GM21825 (cell line): ENCODE data around the gene TMEM205.
A peak's percentile ranks its signal among the peaks of the same experiment; 100 is the strongest.
"Not testable (repeated sequence)": the region's sequence is repeated elsewhere in the genome, so short reads cannot be mapped to it uniquely, and the experiment has no call there.

Experiments used
- ATAC-seq: cut with Tn5 transposase; IDR thresholded peaks from one replicate; pipeline ENCODE4 v1.9.1; 2021; ENCODE audit warnings: mild to moderate bottlenecking, moderate library complexity; ENCODE audit not compliant: unreplicated experiment

The TMEM205 gene

DNA sequence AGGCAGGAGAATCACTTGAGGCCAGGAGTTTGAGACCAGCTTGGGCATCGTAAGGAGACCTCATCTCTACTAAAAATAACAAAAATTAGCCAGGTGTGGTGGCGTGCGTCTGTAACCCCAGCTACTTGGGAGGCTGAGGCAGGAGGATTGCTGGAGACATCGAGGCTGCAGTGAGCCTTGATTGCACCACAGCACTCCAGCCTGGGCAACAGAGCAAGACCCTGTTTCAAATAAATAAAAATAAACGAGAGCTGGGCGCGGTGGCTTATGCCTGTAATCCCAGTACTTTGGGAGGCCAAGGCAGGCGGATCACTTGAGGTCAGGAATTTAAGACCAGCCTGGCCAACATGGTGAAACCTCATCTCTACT, 6.0 kb downstream of the TMEM205 start:
- ATAC-seq: not testable (repeated sequence)

DNA sequence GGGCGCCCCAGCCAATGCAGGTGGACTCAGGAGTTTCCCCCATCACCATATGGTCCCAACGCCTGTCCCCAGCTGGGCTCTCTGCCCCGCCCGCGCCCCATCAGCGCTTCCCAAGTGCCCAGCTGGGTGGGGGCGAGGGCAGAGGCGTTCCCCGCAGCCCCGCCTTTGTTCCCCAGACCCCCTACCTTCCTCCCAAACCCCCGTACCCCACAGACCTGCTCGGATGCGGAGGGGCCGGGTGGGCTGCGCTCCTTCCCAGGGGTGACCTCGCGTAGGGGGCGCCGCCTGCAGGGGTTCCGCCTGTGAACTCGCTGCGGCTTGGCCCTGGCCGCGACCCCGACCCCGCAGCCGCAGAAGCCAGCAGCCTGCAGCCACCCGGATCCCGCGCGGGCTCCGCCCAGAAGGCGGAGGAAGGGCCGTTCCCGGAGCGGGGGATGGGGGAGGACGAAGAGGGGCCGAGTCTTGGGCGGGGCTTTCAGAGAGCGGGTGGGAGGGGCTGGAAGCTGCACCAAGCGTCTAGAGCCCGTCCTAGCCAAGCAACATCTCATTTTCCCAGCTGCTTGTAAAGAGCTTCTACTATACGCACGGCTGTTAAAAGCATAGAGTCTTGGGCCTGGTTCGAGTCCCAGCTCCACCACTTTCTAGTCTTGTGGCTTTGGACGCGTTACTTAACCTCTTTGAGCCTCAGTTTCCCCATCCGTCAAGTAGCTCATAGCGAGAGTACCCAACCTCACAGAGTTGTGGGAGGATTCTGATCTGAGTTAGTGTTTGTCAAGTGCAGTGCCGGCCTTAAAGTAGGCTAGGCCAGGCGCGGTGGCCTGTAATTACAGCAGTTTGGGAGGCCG, 6.6 kb downstream of the TMEM205 start, which contains the start of gene RAB3D:
Gene RAB3D, minus strand, starts transcription at position 404 of the 845 bp plus-strand sequence. CDS start 2,258 bp downstream, outside the sequence.
- ATAC-seq: peak; percentile 65

DNA sequence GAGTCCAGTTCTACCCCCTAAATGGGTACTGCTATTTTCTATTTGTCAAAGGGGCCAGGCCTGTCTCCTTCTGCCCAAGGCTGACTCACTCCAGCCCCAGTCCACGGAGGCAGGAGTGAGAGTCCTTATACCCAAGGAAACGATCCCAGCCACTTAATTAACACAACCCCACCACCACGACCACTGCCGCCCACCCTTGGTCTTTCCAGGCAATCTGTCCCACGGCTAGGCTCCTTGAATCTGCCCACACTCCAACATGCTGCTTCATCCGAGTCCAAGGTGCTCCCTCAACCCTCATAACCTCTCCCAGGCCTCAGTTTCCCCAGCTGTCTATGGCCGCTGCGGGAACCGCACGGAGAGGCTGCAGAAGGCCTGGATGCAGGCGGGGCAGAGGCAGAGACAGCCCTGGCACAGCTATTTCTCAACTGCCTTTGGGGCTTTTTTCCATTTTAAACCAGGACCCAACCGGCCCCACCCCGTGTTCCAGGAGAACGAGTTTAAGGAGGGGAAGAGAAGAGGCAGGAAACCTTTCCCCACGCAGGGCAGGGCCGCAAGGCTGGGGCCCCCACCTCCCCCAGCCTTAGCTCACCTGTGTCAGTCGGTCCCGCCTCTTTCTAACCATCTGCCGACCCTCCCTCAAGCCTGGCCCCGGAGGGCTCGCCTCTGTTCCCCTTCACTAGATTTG, 7.4 kb downstream of the TMEM205 start:
- no peak for ATAC-seq

DNA sequence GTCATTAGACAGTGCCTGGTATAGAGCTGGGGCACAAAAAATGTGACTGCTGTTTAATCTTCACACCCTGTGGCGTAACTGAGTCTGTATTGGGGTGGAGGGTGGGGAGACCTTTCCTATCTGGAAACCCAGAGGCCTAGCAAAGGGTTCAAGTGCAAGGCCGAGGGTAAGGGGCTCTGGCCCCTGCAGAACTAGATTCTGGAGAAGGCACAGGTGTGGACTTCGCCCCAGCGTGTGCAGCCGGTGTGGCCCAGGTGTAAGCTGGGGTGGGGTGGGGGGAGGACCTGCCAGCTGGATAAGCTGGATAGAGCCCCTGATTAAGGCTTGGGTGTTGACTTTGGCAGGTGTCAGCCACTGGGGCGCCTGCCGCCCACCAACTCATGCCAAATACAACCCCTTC, 7.9 kb downstream of the TMEM205 start:
- no peak for ATAC-seq

DNA sequence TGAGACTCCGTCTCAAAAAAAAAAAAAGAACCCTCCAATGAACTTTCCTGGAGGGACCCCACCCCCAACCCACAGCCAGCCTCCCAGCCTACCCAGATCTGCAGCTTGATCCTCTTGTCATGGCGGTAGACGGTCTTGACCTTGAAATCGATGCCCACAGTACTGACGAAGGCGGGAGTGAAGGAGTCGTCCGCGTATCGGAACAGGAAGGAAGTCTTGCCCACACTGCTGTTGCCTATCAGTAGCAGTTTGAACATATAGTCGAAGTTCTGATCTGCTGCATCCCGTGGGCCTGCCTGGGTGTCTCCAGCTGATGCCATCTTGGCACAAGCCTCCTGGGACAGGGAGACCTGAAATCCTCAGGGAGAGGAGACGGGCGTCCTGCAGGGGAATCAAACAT, 9.0 kb downstream of the TMEM205 start:
- no peak for ATAC-seq

DNA sequence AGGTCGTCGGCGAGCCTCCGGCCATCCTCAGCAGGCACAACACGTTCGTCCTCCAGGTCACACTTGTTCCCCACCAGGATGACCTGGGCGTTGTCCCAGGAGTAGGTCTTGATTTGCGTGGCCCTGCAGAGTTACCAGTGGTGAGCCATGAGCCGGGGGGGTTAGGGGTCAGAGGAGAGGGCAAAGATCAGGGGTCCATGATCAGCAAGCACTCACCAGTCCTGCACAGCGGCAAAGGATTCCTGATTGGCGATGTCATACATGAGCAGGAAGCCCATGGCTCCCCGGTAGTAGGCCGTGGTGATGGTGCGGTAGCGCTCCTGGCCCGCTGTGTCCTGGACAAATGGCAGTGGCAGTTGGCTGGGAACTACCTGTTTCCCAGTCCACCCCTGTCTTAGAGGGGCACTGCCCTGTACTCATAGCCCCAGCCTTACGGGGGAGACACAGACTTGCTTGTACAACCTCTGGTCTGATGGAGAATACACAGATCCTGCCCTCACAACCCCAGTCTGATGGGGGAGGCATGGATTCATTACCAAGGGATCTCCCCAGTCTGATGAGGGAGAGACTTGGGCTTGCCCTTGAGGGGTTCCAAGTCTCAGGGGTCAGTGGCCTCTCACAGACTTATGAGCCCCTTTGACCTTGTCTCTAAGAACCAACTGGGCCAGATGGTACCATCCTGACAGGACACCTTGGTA, 10.5 kb downstream of the TMEM205 start:
- ATAC-seq: no peak

DNA sequence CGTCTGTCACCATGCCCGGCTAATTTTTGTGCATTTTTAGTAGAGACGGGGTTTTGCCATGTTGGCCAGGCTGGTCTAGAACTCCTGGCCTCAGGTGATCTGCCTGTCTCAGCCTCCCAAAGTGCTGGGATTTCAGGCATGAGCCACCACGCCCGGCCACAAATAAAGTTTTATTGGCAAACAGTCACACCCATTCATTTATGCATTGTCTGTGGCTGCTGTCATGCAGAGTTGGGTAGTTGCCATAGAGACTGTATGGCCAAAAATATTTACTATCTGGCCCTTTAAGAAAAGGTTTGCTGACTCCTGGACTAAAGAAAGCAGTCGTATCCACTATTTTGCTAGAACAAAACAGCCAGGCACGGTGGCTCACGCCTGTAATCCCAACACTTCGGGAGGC, 12.2 kb downstream of the TMEM205 start:
- ATAC-seq: not testable (repeated sequence)

DNA sequence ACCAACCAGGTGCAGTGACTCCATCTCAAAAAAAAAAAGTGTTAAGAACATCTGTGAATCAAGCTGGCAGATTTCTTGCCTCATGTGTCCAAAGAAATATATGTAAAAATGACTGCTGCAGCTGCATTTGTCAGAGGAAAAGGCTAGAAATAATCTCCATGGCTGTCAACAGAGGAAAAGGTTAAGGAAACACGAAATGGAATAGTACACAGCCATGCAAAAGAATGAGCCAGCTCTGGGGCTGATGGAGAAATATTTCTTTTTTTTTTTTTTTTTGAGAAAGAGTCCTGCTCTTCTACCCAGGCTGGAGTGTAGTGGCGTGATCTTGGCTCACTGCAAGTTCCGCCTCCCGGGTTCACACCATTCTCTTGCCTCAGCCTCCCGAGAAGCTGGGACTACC, 13.2 kb downstream of the TMEM205 start:
- no peak for ATAC-seq

DNA sequence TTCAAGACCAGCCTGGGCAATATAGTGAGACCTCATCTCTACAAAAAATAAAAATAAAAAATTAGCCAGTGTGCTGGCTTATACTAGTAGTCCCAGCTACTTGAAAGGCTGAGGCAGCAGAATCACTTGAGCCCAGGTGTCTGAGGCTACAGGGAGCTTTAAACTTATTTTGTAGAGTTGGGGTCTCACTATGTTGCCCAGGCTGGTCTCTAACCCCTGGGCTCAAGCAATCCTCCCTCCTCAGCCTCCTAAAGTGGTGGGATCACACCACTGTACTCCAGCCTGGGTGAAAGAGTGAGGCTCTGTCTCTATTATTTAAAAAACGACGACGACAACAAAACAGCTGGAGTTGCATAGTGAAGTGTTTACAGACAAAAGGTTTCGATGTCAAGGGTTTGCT, 14.6 kb downstream of the TMEM205 start:
- ATAC-seq: no peak

DNA sequence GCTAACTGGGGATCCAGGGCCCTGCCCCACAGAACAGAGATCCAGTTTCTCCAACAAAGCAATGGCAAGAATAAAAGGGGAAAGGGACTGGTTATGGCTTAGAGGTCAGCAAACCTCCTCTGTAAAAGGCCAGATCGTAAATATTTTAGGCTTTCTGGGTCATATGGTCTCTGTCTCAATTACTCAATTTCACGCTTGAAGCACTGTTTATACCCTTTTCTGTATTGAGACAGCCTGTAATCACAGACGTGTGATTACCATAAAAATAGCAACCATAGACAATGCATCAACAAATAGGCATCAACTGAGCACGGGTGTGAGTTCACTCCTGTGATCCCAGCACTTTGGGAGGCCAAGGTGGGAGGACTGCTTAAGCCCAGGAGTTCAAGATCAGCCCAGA, 15.9 kb downstream of the TMEM205 start:
- no peak for ATAC-seq

DNA sequence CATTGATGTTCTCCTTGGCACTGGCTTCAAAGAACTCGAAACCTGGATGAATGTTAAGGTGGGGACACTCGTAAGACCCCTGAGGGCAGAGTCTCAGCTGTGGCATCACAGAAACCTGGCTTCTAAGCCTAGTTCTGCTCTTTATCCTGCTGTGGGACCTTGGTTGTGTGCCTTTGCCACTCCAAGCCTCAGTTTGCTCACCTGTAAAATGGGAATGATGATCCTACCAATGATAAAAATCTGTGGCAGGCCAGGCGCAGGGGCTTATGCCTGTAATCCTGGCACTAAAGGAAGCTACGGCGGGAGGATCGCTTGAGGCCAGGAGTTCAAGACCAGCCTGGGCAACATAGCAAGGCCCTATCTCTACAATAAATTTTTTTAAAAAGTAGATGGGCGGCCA, 20.5 kb downstream of the TMEM205 start:
- no peak for ATAC-seq

DNA sequence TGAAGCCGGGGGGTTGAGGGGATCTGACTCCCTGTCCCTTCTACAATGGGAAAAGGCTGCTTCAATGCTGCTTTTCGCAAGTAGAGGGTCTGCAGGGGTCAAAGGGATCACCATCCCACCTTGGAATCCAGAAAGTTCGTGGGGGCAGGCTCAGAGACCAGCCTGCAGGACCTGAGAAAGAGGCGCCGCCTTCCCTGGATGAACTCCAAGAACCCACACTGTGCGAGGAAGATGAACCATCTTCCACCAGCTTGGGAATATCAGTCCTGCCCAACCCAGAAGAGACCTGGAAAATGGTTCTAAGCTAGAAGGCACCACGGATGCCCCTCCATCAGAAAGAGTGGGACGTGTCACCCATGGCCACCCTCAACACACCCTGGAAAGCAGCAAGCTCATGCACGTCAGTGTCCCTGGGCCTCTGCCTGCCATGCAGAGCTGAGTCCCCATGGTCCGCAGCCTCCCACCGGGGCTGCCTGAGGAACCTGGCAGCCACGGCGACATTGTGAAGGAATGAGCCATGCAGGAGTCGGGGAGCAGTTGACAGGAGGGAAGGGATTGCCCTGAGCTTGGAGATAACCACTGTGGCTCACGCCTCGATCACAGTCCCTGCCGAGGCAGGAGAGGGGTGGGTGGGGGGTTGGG, 21.2 kb downstream of the TMEM205 start:
- ATAC-seq: no peak

DNA sequence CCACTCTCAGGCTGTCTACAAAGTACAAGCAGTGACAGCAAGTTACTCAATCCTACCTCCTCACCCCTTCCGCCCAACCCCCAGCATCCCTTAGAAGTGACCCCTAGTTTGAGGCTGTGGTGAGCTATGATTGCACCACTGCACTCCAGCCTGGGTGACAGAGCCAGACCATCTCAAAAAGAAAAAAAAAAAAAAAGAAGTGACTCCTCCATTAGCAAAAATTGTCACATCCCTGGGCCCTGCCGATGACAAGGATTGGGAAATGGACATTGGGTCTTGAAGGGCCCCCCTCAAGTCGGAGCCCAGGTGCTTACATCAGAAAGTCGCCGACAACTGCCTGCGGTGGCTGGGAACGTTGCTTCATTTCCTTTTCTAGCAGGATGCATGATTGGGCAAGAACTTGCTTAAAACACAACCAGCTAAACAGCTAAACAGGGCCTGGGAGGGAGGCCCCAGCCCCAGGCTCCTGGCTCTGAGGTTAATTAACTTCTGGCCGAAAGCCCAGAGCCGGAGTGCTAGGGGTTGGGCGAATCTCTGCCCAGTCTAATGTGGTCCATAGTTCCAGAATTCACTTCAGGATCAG, 21.9 kb downstream of the TMEM205 start:
- ATAC-seq: peak; percentile 66

DNA sequence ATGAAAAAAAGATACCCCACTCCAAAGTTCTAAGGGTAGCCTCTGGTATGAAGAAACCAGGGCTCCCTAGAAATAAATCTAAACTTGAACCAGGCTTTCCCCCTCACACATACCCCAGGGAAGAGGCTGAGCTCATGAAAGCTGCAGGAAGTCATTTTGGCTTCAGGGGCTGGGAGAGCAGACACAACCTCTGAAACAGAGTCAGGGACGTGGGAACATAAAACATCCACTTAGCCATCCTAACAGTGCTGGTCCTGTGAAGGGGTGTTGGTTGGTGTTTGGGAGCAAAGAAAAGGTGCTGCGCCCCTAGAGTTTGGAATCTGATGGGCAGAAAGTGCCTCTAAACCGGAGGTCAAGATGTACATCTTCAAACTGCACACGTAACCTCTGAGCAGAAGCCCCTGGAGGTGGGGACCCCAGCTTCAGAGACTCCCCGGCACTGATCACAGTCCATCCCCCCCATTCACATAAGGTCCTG, 22.4 kb downstream of the TMEM205 start:
- no peak for ATAC-seq

DNA sequence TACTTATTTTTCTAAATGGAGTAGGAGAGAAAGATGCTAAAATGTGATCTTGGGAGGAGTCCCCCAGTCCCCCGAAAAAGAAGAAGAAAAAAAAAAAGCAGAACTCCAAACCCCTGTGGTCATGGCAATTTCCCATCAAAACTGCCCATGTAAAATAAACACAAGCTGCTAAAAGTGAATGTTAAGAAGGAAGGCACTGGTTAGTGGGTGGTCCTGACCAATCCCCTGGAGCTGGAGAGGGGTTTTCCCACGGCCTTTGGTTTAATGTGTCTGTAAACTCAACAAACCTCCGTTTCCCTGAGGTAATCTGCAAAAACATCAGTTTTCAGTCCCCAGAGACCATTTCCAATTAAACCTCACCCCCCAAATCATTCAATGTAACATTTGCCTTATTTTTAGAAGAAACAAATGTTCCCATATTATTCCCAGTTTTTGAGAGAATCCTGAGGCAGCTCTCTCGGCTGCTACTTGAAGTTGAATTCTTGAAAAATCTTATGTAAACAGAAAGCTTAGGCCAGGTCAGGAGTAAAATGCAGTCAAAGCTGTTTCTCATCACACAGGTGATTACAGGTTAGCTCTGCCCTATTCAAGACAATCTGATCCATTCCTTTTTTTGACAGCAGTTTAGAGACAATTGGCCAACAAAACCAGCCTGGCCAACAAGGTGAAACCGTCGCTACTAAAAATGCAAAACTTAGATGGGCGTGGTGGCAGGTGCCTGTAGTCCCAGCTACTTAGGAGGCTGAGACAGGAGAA, 23.6 kb downstream of the TMEM205 start:
- ATAC-seq: no peak

DNA sequence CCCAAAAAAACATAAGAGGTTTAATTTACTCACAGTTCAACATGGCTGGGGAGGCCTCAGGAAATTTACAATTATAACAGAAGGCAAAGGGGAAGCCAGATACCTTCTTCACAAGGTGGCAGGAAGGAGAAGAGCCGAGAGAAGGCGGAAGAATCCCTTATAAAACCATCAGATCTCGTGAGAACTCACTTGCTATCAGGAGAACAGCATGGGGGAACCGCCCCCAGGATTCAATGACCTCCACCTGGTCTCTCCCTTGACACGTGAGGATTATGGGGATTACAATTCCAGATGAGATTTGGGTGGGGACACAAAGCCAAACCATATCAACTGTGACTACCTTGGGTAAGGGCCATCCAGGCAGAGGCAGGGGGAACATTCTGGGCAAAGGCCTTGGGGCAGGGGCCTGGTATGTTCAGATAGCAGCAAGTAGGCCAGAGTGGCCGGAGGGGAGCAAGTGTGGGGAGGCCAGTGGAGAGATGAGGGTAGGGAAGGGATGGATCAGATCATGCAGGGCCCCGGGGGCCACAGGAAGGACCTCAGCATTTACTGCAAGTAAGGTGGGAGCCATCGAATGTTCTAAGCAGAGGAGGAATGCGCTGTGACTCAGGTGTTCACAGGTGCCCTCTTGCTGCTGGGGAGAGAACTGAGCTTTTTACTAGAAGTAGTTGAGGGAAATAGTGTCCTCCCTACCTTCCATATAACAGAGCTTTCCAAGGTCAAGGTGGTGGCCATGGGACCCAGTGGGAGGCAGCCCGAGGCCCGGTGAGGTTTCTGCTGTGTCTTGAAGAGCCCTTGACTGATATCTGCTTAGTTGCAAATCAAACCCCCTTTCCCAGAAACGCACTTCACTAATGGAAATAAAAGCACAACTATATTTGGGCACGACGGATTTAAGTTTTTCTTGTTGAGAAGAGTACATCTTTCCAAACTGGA, 24.6 kb downstream of the TMEM205 start:
- no peak for ATAC-seq

DNA sequence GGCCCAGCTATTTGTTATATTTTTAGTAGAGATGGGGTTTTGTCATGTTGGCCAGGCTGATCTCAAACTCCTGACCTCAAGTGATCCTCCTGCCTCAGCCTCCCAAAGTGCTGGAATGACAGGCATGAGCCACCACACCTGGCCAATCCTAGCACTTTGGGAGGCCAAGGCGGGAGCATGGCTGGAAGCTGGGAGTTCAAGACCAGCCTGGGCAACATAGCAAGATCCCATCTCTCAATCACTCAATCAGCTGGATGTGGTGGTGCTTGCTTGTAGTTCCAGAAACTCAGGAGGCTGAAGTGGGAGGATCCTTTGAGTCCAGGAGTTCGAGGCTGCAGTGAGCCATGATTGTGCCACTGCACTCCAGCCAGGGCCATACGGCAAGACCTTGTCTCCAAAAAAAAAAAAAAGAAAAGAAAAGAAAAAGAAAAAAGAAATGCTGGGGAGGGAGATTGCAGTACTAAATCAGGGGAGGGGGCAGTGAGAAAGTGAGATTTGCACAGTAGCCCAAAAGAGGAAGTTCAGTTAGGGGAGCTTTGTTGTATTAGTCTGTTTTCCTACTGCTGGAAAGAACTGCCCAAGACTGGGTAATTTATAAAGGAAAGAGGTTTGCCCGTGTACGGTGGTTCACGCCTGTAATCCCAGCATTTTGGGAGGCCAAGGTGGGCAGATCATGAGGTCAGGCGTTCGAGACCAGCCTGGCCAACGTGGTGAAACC, 25.6 kb downstream of the TMEM205 start:
- ATAC-seq: not testable (repeated sequence)

DNA sequence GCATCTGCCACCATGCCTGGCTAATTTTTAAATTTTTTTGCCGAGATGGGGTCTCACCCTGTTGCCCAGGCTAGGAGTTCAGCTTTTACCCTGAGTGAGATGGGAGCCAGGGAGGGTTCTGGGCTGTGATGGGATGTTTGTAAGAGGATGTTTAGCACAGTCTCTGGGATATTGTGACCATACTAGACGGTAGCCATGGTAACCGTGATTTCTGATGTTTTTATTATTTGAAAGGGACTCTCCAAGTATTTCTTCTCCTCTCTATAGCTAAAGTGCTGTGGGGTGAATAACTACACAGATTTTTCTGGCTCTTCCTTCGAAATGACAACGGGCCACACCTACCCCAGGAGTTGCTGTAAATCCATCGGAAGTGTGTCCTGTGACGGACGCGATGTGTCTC, 39.7 kb downstream of the TMEM205 start:
- ATAC-seq: no peak
